Psoas muscle (tissue), 8 donors: ENCODE results near the gene NPY. TPM values are rescaled to one million over a fixed set of nuclear protein-coding genes. Genes with fewer than 3 reads are reported as not detected.

Experiments used
- ATAC-seq, 4 donors: fragments of 200-7000 bp; cut with Tn5 transposase; one replicate each; pipeline ENCODE4 v1.9.1; 2020; ENCODE audit warnings: moderate library complexity in 3 of 4, mild to moderate bottlenecking in 2 of 4
- DNase-seq, 2 donors: peaks; one replicate each; pipeline ENCODE4 v3.0.0-alpha.2; 2020
- H3K27ac ChIP-seq: fragments of 200-600 bp; one replicate; pipeline ENCODE4 v1.8.0; 2022
- H3K27me3 ChIP-seq, 3 donors: fragments of 200-600 bp in 1 of 3; one replicate each; pipeline versions ENCODE4 v1.6.1 to v1.8.0; 2013 to 2022; ENCODE audit warnings: low read length in 2 of 3, mild to moderate bottlenecking in 2 of 3, moderate library complexity in 1 of 3; ENCODE audit not compliant: insufficient read depth in 3 of 3
- H3K36me3 ChIP-seq, 2 donors: fragments of 200-600 bp in 1 of 2; one replicate each; pipeline versions ENCODE4 v1.6.1 to v1.8.0; 2013 to 2022; ENCODE audit warnings: low read depth in 1 of 2, mild to moderate bottlenecking in 1 of 2, moderate library complexity in 1 of 2; ENCODE audit not compliant: insufficient read depth in 1 of 2
- H3K4me1 ChIP-seq: fragments of 200-600 bp; one replicate; pipeline ENCODE4 v1.8.0; 2022
- H3K4me3 ChIP-seq: fragments of 200-600 bp; one replicate; pipeline ENCODE4 v1.8.0; 2022; ENCODE audit warnings: mild to moderate bottlenecking
- H3K9me3 ChIP-seq: fragments of 200-600 bp; one replicate; pipeline ENCODE4 v1.8.0; 2022
- WGBS, 3 donors: extraction: QIAGEN DNeasy Blood & Tissue Kit; methylation state at CpG; one replicate each; pipeline versions ENCODE4 v1.1.6 to v1.1.7; 2013; 5-methylcytosine and 5-hydroxymethylcytosine counted together
- intact Hi-C, 2 donors: fragments of 100-400 bp; cut with DNase I; formaldehyde crosslinking; loops; one replicate each; pipeline versions ENCODE4 v1.11.0 to v1.14.2; 2022
- polyA plus RNA-seq, 3 donors: library from polyadenylated mRNA; stranded (reverse); fragments of 200-250 nt; gene quantifications; one replicate each; pipeline ENCODE4 v1.2.3, GENCODE V29; 2013
- total RNA-seq, 4 donors: library from RNA; stranded (reverse); fragmentation: NEBNext Ultra II Directional in 2 of 4; extraction: Animal tissue kit (Norgen Biotek cat#: 25700) in 2 of 4; gene quantifications; one replicate each; pipeline versions ENCODE4 v1.2.1 to v1.2.4, GENCODE V29; 2021 to 2023
- TF ChIP-seq, protein P1 (sequence below): fragments of 200-600 bp; IDR thresholded peaks from one replicate; pipeline ENCODE4 v1.8.0; 2022; ENCODE audit warnings: antibody characterized with exemption
- donor health status: healthy with polysubstance abuse.
- donor health status: DM: no; HTN: no; CAD: no; lungs with moderate emphysema.
- donor health status: Bipolar disorder and iron deficiency.
- donor health status: healthy.
- donor health status: DM: yes; HTN: yes; CAD: no.
- donor health status: DM: no; HTN: no; CAD: no.
- donor health status: DM: no; HTN: no; CAD: no.
- donor health status: DM: yes; HTN: yes; CAD: no.

The NPY gene
- total and polyA plus RNA-seq, 7 donors, result 0.34 to 3.4 (median 0.69) TPM; not detected in 4

GRCh38 chr7:24271938-24272337 lies 12.1 kb upstream of the NPY start:
- no peak for ATAC-seq
- DNase-seq, result no peak
- TF ChIP-seq, protein P1, sequence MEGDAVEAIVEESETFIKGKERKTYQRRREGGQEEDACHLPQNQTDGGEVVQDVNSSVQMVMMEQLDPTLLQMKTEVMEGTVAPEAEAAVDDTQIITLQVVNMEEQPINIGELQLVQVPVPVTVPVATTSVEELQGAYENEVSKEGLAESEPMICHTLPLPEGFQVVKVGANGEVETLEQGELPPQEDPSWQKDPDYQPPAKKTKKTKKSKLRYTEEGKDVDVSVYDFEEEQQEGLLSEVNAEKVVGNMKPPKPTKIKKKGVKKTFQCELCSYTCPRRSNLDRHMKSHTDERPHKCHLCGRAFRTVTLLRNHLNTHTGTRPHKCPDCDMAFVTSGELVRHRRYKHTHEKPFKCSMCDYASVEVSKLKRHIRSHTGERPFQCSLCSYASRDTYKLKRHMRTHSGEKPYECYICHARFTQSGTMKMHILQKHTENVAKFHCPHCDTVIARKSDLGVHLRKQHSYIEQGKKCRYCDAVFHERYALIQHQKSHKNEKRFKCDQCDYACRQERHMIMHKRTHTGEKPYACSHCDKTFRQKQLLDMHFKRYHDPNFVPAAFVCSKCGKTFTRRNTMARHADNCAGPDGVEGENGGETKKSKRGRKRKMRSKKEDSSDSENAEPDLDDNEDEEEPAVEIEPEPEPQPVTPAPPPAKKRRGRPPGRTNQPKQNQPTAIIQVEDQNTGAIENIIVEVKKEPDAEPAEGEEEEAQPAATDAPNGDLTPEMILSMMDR, result no peak
- Histone ChIP-seq H3K27ac (no peak overlapping the region), H3K27me3 (no peaks in the 10 kb centered on the region), H3K9me3 (no peaks in the 10 kb centered on the region), H3K4me1 (no peaks in the 10 kb centered on the region), H3K4me3 (no peak overlapping the region), H3K36me3 (no peaks in the 10 kb centered on the region)
- intact Hi-C loops, result no loop called here
- WGBS, 3 donors, result 53 to 57% (median 54%) methylated on average over 4 of the region's 4 CpGs

DNA sequence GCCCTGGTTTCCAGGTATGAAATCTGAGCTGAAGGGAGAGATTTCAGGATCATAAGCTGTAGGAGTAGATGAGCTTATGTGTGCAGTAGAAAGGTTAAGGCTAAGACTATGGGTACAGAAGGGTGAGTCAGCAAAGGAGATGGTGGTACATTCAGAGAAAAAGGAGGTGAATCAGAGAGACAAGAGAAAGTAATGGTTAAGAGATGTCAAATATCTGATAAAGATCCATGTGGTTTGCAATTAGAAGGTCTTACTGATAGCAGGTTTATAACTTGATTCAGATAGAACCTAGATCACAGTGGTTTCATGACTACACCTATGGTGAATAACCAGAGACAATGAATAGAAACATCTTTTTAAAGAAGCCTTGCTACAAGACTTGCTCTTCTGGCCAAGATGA lies 4.5 kb upstream of the NPY start:
- no peak overlapping the region for H3K27ac ChIP-seq
- peaks cover 2 to 39% (median 11%) of the 10 kb centered on the region in 3 donors for H3K27me3 ChIP-seq
- H3K36me3 ChIP-seq, result no peaks in the 10 kb centered on the region
- TF ChIP-seq, protein P1, result no peak
- intact Hi-C loops, result no loop called here
- DNase-seq, result no peak
- ATAC-seq, result no peak
- no peaks in the 10 kb centered on the region for H3K9me3 ChIP-seq
- no peak overlapping the region for H3K4me3 ChIP-seq
- peaks cover 5% of the 10 kb centered on the region for H3K4me1 ChIP-seq

GRCh38 chr7:24283554-24283896 lies 465 bp upstream of the NPY start:
- Histone ChIP-seq H3K9me3 (no peaks in the 10 kb centered on the region), H3K4me1 (peaks cover 5% of the 10 kb centered on the region), H3K36me3 (no peaks in the 10 kb centered on the region), H3K27me3 (peaks cover 2 to 57% (median 12%) of the 10 kb centered on the region in 3 donors), H3K4me3 (peak overlapping the region; percentile 44), H3K27ac (no peak overlapping the region)
- intact Hi-C loops, result no loop called here
- no peak for DNase-seq
- TF ChIP-seq, protein P1, result no peak
- ATAC-seq, result no peak
- WGBS, 3 donors, result 1 to 3% (median 2%) methylated on average over 19 of the region's 19 CpGs

GRCh38 chr7:24284699-24285506 lies 913 bp downstream of the NPY start:
- TF ChIP-seq, protein P1, result no peak
- Histone ChIP-seq H3K4me3 (peak overlapping the region; percentile 44), H3K27me3 (peaks cover 0 to 57% (median 12%) of the 10 kb centered on the region in 3 donors), H3K9me3 (no peaks in the 10 kb centered on the region), H3K36me3 (no peaks in the 10 kb centered on the region), H3K4me1 (peaks cover 5% of the 10 kb centered on the region), H3K27ac (no peak overlapping the region)
- intact Hi-C loops, result loop anchor here in 1 of 2 donors (5.0 kb wide), 1 partner anchor 102 kb away; no protein-coding TSS in a partner anchor
- ATAC-seq, result peak; percentile 25 to 59 (median 36)
- DNase-seq, result peak in 1 of 2 donors; percentile 36
- WGBS, 3 donors, result 1 to 3% (median 2%) methylated on average over 40 to 51 of the region's 51 CpGs
